TTC549 (cell line): ENCODE results near the gene ASIC1.

ENCODE experiments used
- FAIRE-seq: peaks from 2 replicates; lab custom pipeline; 2012; peaks lifted over from hg19 to GRCh38; lab: Jason Lieb, UNC

ASIC1 gene

GRCh38 chr12:50041062-50041860 lies 16.1 kb upstream of the ASIC1 start:
- FAIRE-seq = no peak

GRCh38 chr12:50041962-50042361 lies 15.4 kb upstream of the ASIC1 start:
- FAIRE-seq = no peak

DNA sequence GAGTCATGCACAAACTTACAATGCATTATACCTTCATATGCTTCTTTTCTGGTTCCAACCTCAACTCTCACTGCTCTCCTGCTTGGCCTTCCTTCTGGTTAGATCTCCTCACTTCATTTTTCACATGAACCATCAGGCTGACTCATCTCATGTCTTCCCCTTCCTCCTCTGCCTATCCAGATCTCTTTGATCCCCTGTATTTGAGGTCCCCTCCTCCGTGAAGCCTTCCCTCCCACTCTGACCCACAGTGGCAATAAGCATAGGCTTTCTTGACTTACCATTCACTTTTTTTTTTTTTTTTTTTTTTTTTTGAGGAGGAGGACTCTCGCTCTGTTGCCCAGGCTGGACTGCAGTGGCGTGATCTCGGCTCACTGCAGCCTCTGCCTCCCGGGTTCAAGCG lies 14.7 kb upstream of the ASIC1 start:
- FAIRE-seq = no peak

GRCh38 chr12:50043308-50043707 lies 14.1 kb upstream of the ASIC1 start:
- FAIRE-seq = no peak

DNA sequence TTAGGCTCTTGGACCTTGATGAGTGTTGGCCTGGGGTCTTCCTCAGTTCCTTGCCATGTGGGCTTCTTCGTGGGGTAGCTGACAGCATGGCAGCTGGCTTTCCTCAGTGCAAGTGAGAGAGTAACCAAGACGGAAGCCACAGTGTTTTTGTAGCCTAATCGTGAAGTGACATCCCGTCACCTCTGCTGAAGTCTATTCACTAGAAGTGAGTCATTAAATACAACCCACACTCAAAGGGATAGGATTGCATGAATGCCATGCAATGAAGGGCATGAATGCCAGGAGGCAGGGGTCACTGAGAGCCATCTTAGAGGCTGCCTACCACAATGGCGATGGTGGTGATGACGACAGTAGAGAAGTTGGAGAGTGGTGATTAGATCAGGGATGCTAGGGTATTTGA lies 13.5 kb upstream of the ASIC1 start:
- no peak for FAIRE-seq

- no peak for FAIRE-seq
These were observed 9.6 kb upstream of the ASIC1 start for GRCh38 chr12:50047693-50048250.

- no peak for FAIRE-seq
These were observed 7.9 kb upstream of the ASIC1 start for GRCh38 chr12:50049254-50050118.

GRCh38 chr12:50050119-50050385 lies 7.3 kb upstream of the ASIC1 start:
- FAIRE-seq = no peak

GRCh38 chr12:50050410-50051098 lies 6.8 kb upstream of the ASIC1 start:
- no peak for FAIRE-seq

DNA sequence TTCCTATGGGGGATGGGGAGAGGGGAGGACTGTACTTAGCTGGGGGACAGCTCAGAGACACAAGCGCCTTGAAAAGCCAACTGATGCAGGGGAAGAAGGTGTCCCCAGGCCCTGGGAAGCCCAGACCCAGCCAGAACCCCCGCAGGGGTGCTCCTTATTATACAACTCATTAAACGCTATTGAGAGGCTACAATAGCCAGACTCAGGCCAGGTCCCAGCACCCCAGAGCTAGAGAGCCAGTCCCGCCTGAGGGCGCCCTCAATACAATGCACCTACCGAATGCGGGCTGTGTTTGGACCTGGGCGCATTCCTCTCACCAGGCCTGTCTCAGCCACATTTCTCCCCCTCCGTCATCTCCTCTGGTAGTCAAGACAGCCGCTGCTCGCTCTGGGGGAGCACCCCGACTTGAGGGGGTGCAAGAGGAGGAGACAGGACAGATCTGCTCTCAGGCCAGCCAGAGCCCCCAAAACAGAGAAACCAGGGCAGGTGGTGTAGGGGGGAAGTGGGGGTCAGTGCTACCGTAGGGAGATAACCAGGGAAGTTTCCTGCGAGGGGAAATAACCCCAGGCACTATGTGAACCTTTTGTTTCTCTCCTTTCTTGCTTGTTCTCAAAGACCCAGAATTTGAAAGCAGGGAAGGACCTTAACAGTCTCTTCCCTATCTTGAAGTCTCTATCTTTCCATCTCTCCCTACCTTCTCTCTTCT lies 6.1 kb upstream of the ASIC1 start:
- FAIRE-seq = no peak

GRCh38 chr12:50052544-50052943 lies 4.9 kb upstream of the ASIC1 start:
- FAIRE-seq = no peak

GRCh38 chr12:50052964-50053363 lies 4.4 kb upstream of the ASIC1 start:
- no peak for FAIRE-seq

GRCh38 chr12:50053583-50053982 lies 3.8 kb upstream of the ASIC1 start:
- FAIRE-seq = no peak

DNA sequence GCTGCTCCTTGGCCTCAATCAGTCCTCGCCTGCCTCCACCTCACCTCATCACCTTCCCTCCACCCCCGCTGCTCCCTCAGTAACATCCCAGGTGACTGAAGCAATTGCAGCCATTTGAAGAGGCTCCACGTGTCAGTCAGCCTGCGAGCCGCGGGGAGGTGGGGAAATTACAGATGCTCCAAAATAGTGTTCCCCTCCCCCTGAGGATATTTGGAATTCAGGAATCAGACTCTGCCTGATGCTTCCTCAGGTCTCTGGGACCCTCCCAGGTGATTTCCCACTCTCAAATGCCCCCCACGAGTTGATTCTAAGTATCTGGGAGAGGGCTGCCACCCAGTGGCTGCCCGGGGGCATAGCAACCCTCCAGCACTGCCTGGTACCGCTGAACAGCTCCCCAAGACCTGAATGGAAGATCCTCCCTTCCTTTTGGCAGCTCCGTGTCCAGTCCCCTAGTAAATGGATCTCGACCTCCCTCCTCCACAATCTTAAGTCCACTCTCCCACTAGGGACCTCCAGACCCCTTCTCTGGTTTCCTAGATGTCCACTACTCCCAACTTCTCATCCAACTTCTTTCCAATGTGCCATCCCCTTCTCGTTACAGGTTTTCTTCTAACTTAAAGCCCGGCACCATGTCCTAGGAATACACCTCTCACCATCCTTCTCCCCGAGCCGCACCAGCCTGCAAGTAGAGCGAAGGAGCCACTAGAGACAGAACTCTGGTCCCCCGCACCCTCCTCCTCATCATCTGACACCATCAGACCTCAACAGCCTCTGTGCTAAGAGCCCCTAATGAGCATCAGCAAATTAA lies 1.4 kb upstream of the ASIC1 start:
- no peak for FAIRE-seq

DNA sequence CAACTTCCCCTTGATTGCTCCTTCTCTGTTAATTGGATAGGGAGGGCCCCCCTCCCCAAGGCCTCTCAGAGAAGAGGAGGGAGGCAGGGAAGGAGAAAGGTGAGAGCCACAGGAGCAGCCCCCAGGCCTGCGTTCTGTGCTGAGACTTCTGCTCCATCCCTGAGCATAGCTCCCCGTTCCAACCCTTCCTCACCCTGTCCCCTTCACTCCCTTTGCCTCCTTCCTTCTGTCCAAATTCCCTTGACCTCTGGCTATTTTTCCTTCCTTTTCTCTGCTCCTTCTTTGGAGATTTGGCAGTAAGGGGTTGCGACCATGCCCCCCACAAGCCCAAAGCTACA lies 788 bp upstream of the ASIC1 start:
- no peak for FAIRE-seq

DNA sequence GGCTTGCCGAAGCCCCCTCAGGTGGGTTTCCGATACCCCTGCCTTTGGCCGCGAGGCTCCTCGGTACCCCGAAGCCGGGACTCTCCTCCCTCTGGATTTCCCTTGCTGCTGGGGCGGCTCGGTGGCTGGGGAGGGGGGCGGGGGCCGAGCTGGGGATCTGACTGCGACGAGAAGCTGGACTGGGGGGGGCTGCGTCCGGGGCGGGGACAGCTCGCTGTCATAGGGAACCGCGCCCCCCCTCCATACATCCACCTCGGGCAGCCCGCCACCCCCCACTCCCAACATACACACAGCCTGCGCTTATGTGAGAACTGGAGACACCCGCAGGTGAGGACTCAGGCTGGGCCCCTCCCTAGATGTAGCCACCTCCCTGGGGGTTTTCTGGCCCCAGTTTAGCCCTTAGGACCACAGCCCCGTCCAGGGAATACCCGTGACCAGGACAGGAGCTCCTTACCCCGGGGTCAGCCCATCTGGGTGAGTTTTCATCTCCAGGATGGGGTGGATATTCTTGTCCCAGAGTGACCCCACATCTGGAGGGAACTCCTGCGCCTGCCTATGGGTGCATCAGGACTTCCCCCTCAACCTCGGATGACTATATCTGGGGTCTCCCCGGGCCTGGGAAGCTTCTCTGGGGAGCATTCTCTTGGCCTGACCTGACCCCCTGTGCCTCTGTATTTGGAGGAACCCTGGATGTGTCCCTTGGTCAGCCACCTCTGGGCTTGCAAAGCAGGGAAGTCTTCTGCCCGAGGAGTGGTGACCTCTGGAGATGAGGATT lies 687 bp downstream of the ASIC1 start:
- no peak for FAIRE-seq

DNA sequence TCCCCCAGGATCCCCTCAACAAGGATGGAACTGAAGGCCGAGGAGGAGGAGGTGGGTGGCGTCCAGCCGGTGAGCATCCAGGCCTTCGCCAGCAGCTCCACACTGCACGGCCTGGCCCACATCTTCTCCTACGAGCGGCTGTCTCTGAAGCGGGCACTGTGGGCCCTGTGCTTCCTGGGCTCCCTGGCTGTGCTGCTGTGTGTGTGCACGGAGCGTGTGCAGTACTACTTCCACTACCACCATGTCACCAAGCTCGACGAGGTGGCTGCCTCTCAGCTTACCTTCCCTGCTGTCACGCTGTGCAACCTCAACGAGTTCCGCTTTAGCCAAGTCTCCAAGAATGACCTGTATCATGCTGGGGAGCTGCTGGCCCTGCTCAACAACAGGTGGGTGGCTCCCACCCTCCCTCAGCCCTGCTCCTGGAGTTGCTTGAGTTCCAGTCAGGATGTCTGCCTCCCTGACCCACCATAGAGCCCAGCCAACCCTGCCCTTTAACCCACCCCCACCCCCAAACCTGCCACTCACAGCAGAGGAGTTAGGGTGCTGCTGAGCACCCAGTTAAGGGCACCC lies 1.4 kb downstream of the ASIC1 start:
- FAIRE-seq = no peak

- no peak for FAIRE-seq
These were observed 2.2 kb downstream of the ASIC1 start for GRCh38 chr12:50059440-50060119.

DNA sequence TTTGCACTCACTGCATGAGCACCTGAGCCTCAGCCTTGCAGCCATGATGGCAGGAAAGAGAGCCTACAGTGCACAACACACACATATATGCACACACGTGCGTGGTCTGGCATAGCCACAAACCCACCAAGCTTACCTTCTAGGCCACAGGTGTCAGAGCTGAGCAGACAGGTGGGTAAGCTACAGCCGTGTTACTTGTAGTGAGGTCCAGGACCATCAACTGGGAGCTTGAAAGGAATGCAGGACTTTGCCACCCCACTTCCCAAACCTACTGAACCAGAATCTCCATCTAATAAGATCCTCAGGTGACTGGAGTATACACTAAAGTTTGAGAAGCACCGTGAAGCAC lies 2.7 kb downstream of the ASIC1 start:
- FAIRE-seq = no peak

DNA sequence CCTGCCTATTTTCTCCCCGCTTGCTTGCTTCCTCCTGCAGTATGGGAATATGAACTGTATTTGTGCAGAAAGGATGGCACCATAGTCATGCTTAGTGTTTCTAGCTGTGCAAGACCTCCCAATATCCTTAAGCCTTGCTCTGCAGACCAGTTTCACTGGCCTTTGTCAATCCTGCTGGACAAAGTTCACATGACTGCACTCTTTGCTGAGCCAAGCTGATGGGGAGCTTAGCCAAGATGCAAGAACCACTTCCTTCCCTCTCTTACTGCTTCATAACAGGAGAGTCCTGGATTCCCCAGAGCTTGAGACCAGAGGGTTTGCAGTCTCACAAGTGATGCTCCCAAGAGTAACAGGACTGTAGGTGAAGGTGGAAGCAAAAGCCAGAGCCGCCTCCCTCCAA lies 3.8 kb downstream of the ASIC1 start:
- no peak for FAIRE-seq
